HepG2 (cell line): Measurements from ENCODE around the gene DNAH8. TPM values are rescaled to one million over a fixed set of nuclear protein-coding genes. Genes with fewer than 3 reads are reported as not detected.

Experiments
- ARID3A ChIP-seq: IDR thresholded peaks from 2 replicates; pipeline ENCODE4 v1.6.1; 2012; ENCODE audit warnings: low read depth, low read length, improper control_type of control experiment
- BCL6 ChIP-seq: IDR thresholded peaks from 2 replicates; pipeline ENCODE4 v1.6.1; 2016; ENCODE audit warnings: missing genetic modification reagents, missing compliant biosample characterization
- CREBL2 ChIP-seq: sonication (generic); formaldehyde crosslinking; IDR thresholded peaks from 2 replicates; pipeline ENCODE4 v1.8.1; 2023; ENCODE audit warnings: missing genetic modification reagents, mild to moderate bottlenecking, borderline replicate concordance
- DDIT3 ChIP-seq: sonication (generic); formaldehyde crosslinking; IDR thresholded peaks from 2 replicates; pipeline ENCODE4 v1.4.0; 2020; ENCODE audit warnings: mild to moderate bottlenecking, missing genetic modification reagents
- DNMT3B ChIP-seq: conservative IDR thresholded peaks from 2 replicates; pipeline ENCODE4 v1.6.1; 2016; ENCODE audit warnings: missing biosample characterization, control low read depth
- ELF3 ChIP-seq: IDR thresholded peaks from 2 replicates; pipeline ENCODE4 v1.6.1; 2016; ENCODE audit warnings: missing genetic modification reagents, missing compliant biosample characterization
- EZH2 ChIP-seq: conservative IDR thresholded peaks from 2 replicates; pipeline ENCODE4 v1.6.1; 2012; ENCODE audit warnings: mild to moderate bottlenecking, low read depth, low read length, moderate library complexity
- FOXK1 ChIP-seq: sonication (generic); formaldehyde crosslinking; IDR thresholded peaks from 2 replicates; pipeline ENCODE4 v1.4.0; 2020; ENCODE audit warnings: low read depth, missing genetic modification reagents, borderline replicate concordance
- HOXA5 ChIP-seq: sonication (generic); formaldehyde crosslinking; IDR thresholded peaks from 2 replicates; pipeline ENCODE4 v1.4.0; 2020; ENCODE audit warnings: missing genetic modification reagents
- NCOA1 ChIP-seq: sonication (generic); formaldehyde crosslinking; IDR thresholded peaks from 2 replicates; pipeline ENCODE4 v1.9.0; 2021; ENCODE audit warnings: missing genetic modification reagents
- PCBP2 ChIP-seq: fragments of 200-400 bp; formaldehyde crosslinking; optimal IDR thresholded peaks from 2 replicates; pipeline ENCODE3; 2018; ENCODE audit warnings: low read length, low read depth; ENCODE audit not compliant: poor library complexity, severe bottlenecking
- POLR2G ChIP-seq: fragments of 200-400 bp; formaldehyde crosslinking; IDR thresholded peaks from 2 replicates; pipeline ENCODE4 v1.6.1; 2018; ENCODE audit warnings: mild to moderate bottlenecking, low read depth, low read length, moderate library complexity
- RBAK ChIP-seq: sonication (generic); formaldehyde crosslinking; IDR thresholded peaks from 2 replicates; pipeline ENCODE4 v1.5.1; 2020; ENCODE audit warnings: mild to moderate bottlenecking, missing genetic modification reagents
- REPIN1 ChIP-seq: sonication (generic); formaldehyde crosslinking; IDR thresholded peaks from 2 replicates; pipeline ENCODE4 v1.8.0; 2022; ENCODE audit warnings: missing genetic modification reagents, low read depth, mild to moderate bottlenecking, borderline replicate concordance
- REST ChIP-seq, 2 experiments: IDR thresholded peaks; 2 replicates each; pipeline ENCODE4 v1.6.1; 2011 to 2012; ENCODE audit warnings: low read length in 2 of 2, borderline replicate concordance in 1 of 2, low read depth in 1 of 2, mild to moderate bottlenecking in 1 of 2, moderate library complexity in 1 of 2
- SMYD3 ChIP-seq: sonication (generic); formaldehyde crosslinking; IDR thresholded peaks from 2 replicates; pipeline ENCODE4 v1.8.1; 2023; ENCODE audit warnings: mild to moderate bottlenecking, missing genetic modification reagents
- ZFX ChIP-seq: sonication (generic); formaldehyde crosslinking; IDR thresholded peaks from 2 replicates; pipeline ENCODE4 v1.4.0; 2020; ENCODE audit warnings: mild to moderate bottlenecking, low read depth, missing genetic modification reagents, moderate library complexity
- ZMAT5 ChIP-seq: sonication (generic); formaldehyde crosslinking; IDR thresholded peaks from 2 replicates; pipeline ENCODE4 v1.5.0; 2020; ENCODE audit warnings: mild to moderate bottlenecking, low read depth, missing genetic modification reagents, borderline replicate concordance
- ZNF225 ChIP-seq: sonication (generic); formaldehyde crosslinking; IDR thresholded peaks from 2 replicates; pipeline ENCODE4 v1.4.0; 2020; ENCODE audit warnings: mild to moderate bottlenecking, missing genetic modification reagents
- ZNF230 ChIP-seq: sonication (generic); formaldehyde crosslinking; IDR thresholded peaks from 2 replicates; pipeline ENCODE4 v1.4.0; 2020; ENCODE audit warnings: mild to moderate bottlenecking, missing genetic modification reagents
- ZNF24 ChIP-seq: fragments of 450-650 bp; IDR thresholded peaks from 2 replicates; pipeline ENCODE4 v1.6.1; 2017; ENCODE audit warnings: antibody characterized with exemption, mild to moderate bottlenecking
- ZNF3 ChIP-seq: IDR thresholded peaks from 2 replicates; pipeline ENCODE4 v1.7.0; 2017; ENCODE audit warnings: inconsistent platforms
- ZNF30 ChIP-seq: sonication (generic); formaldehyde crosslinking; IDR thresholded peaks from 2 replicates; pipeline ENCODE4 v1.5.0; 2020; ENCODE audit warnings: mild to moderate bottlenecking, missing genetic modification reagents
- ZNF773 ChIP-seq: sonication (generic); formaldehyde crosslinking; IDR thresholded peaks from 2 replicates; pipeline ENCODE4 v1.4.0; 2020; ENCODE audit warnings: missing genetic modification reagents, borderline replicate concordance
- polyA plus RNA-seq, 8 experiments: library from polyadenylated mRNA; depleted of rRNA in 3 of 8; stranded (reverse) in 7 of 8; unstranded in 1 of 8; fragments of >200 nt; fragmentation: Illumina TruSeq in 4 of 8; extraction: Trizol in 4 of 8; gene quantifications; 2 replicates each; pipeline versions ENCODE4 v1.2.1 to v1.2.3, GENCODE V29; 2011 to 2016; ENCODE audit warnings: low read depth in 4 of 8, missing spikeins in 1 of 8, mixed read lengths in 1 of 8; ENCODE audit not compliant: insufficient read depth in 1 of 8
- total RNA-seq, 5 experiments: library from RNA; depleted of rRNA; stranded (reverse); fragments of >200 nt; fragmentation: Illumina TruSeq; extraction: Trizol; gene quantifications; 2 replicates each; pipeline ENCODE4 v1.2.3, GENCODE V29; 2016; ENCODE audit warnings: low read depth in 1 of 5
- TF ChIP-seq, protein P1 (sequence below): sonication (generic); formaldehyde crosslinking; conservative IDR thresholded peaks from 2 replicates; pipeline ENCODE4 v1.8.0; 2022; ENCODE audit warnings: low read depth, missing genetic modification reagents

Gene DNAH8
- total and polyA plus RNA-seq, 2 of the 13 experiments (the other 11 are each of a cell fraction or from before 2014, with no cell fraction given), result not detected

DNA sequence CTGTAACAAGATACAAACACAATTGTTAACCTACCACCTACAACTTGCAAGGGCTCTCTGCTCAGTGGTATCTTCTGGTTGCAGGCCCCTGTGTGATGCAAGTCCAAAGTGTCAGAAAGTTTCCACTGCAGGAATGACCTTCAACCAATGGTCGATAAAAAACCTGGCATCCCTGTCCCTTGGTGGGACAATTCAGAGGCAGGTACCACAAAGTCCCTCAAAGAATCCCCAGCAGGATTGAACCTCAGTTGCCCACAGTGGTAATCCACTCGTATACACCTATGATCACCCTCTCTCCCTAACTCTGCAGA lies 28.1 kb upstream of the DNAH8 start (continued):
- TF ChIP-seq REST (IDR thresholded peaks at IDR 0.05; ENCODE audit: borderline replicate concordance in 1 of 2, low read depth in 1 of 2, low read length in 2 of 2), result peak in 1 of 2 experiments; percentile 14; a peak in 1 of 4 replicates
- no peak for TF ChIP-seq ZNF773 (CRISPR knock-in tag)
- TF ChIP-seq DNMT3B (CRISPR knock-in tag), result no peak
- TF ChIP-seq ZNF24, result no peak
- TF ChIP-seq ELF3 (CRISPR knock-in tag), result no peak
- TF ChIP-seq ZFX (CRISPR knock-in tag), result peak; percentile 51; the same call in 1 of the 2 replicates
- no peak for TF ChIP-seq EZH2
- TF ChIP-seq PCBP2, result no peak
- TF ChIP-seq ZNF30, result no peak
- no peak for TF ChIP-seq FOXK1 (CRISPR knock-in tag)
- no peak for TF ChIP-seq HOXA5 (CRISPR knock-in tag)
- TF ChIP-seq, protein P1, sequence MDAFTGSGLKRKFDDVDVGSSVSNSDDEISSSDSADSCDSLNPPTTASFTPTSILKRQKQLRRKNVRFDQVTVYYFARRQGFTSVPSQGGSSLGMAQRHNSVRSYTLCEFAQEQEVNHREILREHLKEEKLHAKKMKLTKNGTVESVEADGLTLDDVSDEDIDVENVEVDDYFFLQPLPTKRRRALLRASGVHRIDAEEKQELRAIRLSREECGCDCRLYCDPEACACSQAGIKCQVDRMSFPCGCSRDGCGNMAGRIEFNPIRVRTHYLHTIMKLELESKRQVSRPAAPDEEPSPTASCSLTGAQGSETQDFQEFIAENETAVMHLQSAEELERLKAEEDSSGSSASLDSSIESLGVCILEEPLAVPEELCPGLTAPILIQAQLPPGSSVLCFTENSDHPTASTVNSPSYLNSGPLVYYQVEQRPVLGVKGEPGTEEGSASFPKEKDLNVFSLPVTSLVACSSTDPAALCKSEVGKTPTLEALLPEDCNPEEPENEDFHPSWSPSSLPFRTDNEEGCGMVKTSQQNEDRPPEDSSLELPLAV (CRISPR knock-in tag), result no peak
- TF ChIP-seq CREBL2 (CRISPR knock-in tag), result no peak
- no peak for TF ChIP-seq ZNF3 (CRISPR knock-in tag)
- TF ChIP-seq ZMAT5 (CRISPR knock-in tag), result no peak
- TF ChIP-seq ARID3A, result no peak; the same call in 1 of the 2 replicates
- no peak for TF ChIP-seq POLR2G
- TF ChIP-seq ZNF230 (CRISPR knock-in tag), result no peak
- TF ChIP-seq REPIN1, result no peak
- no peak for TF ChIP-seq SMYD3 (CRISPR knock-in tag)
- no peak for TF ChIP-seq DDIT3 (CRISPR knock-in tag)
- TF ChIP-seq BCL6 (CRISPR knock-in tag), result peak; percentile 28; the same call in 1 of the 2 replicates
- TF ChIP-seq ZNF225 (CRISPR knock-in tag), result no peak
- TF ChIP-seq RBAK, result no peak
- 0 out of 2 replicates have a peak, but pooled peaks have one; percentile 26 for TF ChIP-seq NCOA1
